Measurements from ENCODE around the gene CMKLR1.

- TF ChIP-seq EP300 (IDR thresholded peaks at IDR 0.05) (no peak), CTCF (IDR thresholded peaks at IDR 0.05) (no peak), POLR2AphosphoS5 (IDR thresholded peaks at IDR 0.05) (no peak)
Measured at GRCh38 chr12:108255252-108255602, 83.9 kb downstream of the CMKLR1 start.
